ENCODE measurements around the gene SOX5.
"Not testable (repeated sequence)": the region's sequence is repeated elsewhere in the genome, so short reads cannot be mapped to it uniquely, and the experiment has no call there.

The SOX5 gene

GRCh38 chr12:23722655-23723054 lies 226.8 kb downstream of the SOX5 start:
- no peaks in the 10 kb centered on the region for H3K9me3 ChIP-seq (ENCODE audit: insufficient read depth, low read depth, low read length)
- H3K4me3 ChIP-seq (ENCODE audit: low read length), result no peak overlapping the region
- H3K36me3 ChIP-seq (ENCODE audit: insufficient read depth, low read length), result no peaks in the 10 kb centered on the region
- H3K4me1 ChIP-seq (ENCODE audit: insufficient read depth, low read length), result no peaks in the 10 kb centered on the region
- H3K9ac ChIP-seq (ENCODE audit: low read depth, low read length), result no peak overlapping the region
- H3K27ac ChIP-seq (ENCODE audit: low read depth, low read length), result no peak overlapping the region
- no peaks in the 10 kb centered on the region for H3K27me3 ChIP-seq (ENCODE audit: insufficient read depth, low read length)
- 78% methylated on average over 7 of the region's 7 CpGs for WGBS

GRCh38 chr12:23721268-23721667 lies 228.2 kb downstream of the SOX5 start:
- Histone ChIP-seq H3K27ac (ENCODE audit: low read depth, low read length) (no peak overlapping the region), H3K4me1 (ENCODE audit: insufficient read depth, low read length) (no peaks in the 10 kb centered on the region), H3K27me3 (ENCODE audit: insufficient read depth, low read length) (no peaks in the 10 kb centered on the region), H3K4me3 (ENCODE audit: low read length) (no peak overlapping the region), H3K9ac (ENCODE audit: low read depth, low read length) (no peak overlapping the region), H3K9me3 (ENCODE audit: insufficient read depth, low read depth, low read length) (no peaks in the 10 kb centered on the region), H3K36me3 (ENCODE audit: insufficient read depth, low read length) (no peaks in the 10 kb centered on the region)
- 95% methylated on average over 6 of the region's 8 CpGs for WGBS

- H3K4me1 ChIP-seq (ENCODE audit: insufficient read depth, low read length), result no peaks in the 10 kb centered on the region
These were observed 230.0 kb downstream of the SOX5 start for GRCh38 chr12:23719493-23719892.

GRCh38 chr12:23710361-23710760 lies 239.1 kb downstream of the SOX5 start:
- H3K27ac ChIP-seq (ENCODE audit: low read depth, low read length); H3K9me3 ChIP-seq (ENCODE audit: insufficient read depth, low read depth, low read length); H3K4me3 ChIP-seq (ENCODE audit: low read length); H3K36me3 ChIP-seq (ENCODE audit: insufficient read depth, low read length); H3K27me3 ChIP-seq (ENCODE audit: insufficient read depth, low read length); H3K9ac ChIP-seq (ENCODE audit: low read depth, low read length): not testable (repeated sequence)
- peaks cover 25% of the 10 kb centered on the region for H3K4me1 ChIP-seq (ENCODE audit: insufficient read depth, low read length)
- WGBS, result 100% methylated on average over 3 of the region's 4 CpGs

More at GRCh38 chr12:23719493-23719892, 230.0 kb downstream of the SOX5 start:
- Histone ChIP-seq H3K36me3 (ENCODE audit: insufficient read depth, low read length) (no peaks in the 10 kb centered on the region; the same call in 1 of the 2 replicates), H3K4me3 (ENCODE audit: low read length) (no peak overlapping the region), H3K27me3 (ENCODE audit: insufficient read depth, low read length) (no peaks in the 10 kb centered on the region), H3K9ac (ENCODE audit: low read depth, low read length) (no peak overlapping the region), H3K27ac (ENCODE audit: low read depth, low read length) (no peak overlapping the region), H3K9me3 (ENCODE audit: insufficient read depth, low read depth, low read length) (no peaks in the 10 kb centered on the region)
- 94% methylated on average over 2 of the region's 2 CpGs for WGBS

GRCh38 chr12:23708185-23708837 lies 241.2 kb downstream of the SOX5 start:
- Histone ChIP-seq H3K4me1 (ENCODE audit: insufficient read depth, low read length) (peaks cover 33% of the 10 kb centered on the region), H3K4me3 (ENCODE audit: low read length) (no peak overlapping the region), H3K9me3 (ENCODE audit: insufficient read depth, low read depth, low read length) (no peaks in the 10 kb centered on the region), H3K9ac (ENCODE audit: low read depth, low read length) (no peak overlapping the region), H3K27me3 (ENCODE audit: insufficient read depth, low read length) (no peaks in the 10 kb centered on the region), H3K27ac (ENCODE audit: low read depth, low read length) (no peak overlapping the region), H3K36me3 (ENCODE audit: insufficient read depth, low read length) (no peaks in the 10 kb centered on the region; the same call in 1 of the 2 replicates)
- WGBS, result 91% methylated on average over 6 of the region's 6 CpGs

GRCh38 chr12:23707270-23707669 lies 242.2 kb downstream of the SOX5 start:
- Histone ChIP-seq H3K27ac (ENCODE audit: low read depth, low read length) (no peak overlapping the region), H3K9me3 (ENCODE audit: insufficient read depth, low read depth, low read length) (no peaks in the 10 kb centered on the region), H3K4me3 (ENCODE audit: low read length) (no peak overlapping the region), H3K36me3 (ENCODE audit: insufficient read depth, low read length) (no peaks in the 10 kb centered on the region; the same call in 1 of the 2 replicates), H3K4me1 (ENCODE audit: insufficient read depth, low read length) (peaks cover 37% of the 10 kb centered on the region), H3K27me3 (ENCODE audit: insufficient read depth, low read length) (no peaks in the 10 kb centered on the region), H3K9ac (ENCODE audit: low read depth, low read length) (no peak overlapping the region)
- 93% methylated on average over 2 of the region's 5 CpGs for WGBS

GRCh38 chr12:23704992-23705943 lies 244.2 kb downstream of the SOX5 start:
- Histone ChIP-seq H3K9me3 (ENCODE audit: insufficient read depth, low read depth, low read length) (no peaks in the 10 kb centered on the region), H3K36me3 (ENCODE audit: insufficient read depth, low read length) (no peaks in the 10 kb centered on the region), H3K4me3 (ENCODE audit: low read length) (no peak overlapping the region), H3K27ac (ENCODE audit: low read depth, low read length) (peak overlapping the region; percentile 58; the same call in 1 of the 2 replicates), H3K27me3 (ENCODE audit: insufficient read depth, low read length) (no peaks in the 10 kb centered on the region), H3K9ac (ENCODE audit: low read depth, low read length) (no peak overlapping the region), H3K4me1 (ENCODE audit: insufficient read depth, low read length) (peaks cover 37% of the 10 kb centered on the region)
- 36% methylated on average over 5 of the region's 6 CpGs for WGBS

GRCh38 chr12:23703051-23703450 lies 246.4 kb downstream of the SOX5 start:
- WGBS, result 75% methylated on average over 1 of the region's 1 CpG
- no peaks in the 10 kb centered on the region for H3K36me3 ChIP-seq (ENCODE audit: insufficient read depth, low read length)
- no peak overlapping the region for H3K4me3 ChIP-seq (ENCODE audit: low read length)
- no peaks in the 10 kb centered on the region for H3K27me3 ChIP-seq (ENCODE audit: insufficient read depth, low read length)
- no peak overlapping the region for H3K9ac ChIP-seq (ENCODE audit: low read depth, low read length)
- no peak overlapping the region; the same call in 1 of the 2 replicates for H3K27ac ChIP-seq (ENCODE audit: low read depth, low read length)
- no peaks in the 10 kb centered on the region for H3K9me3 ChIP-seq (ENCODE audit: insufficient read depth, low read depth, low read length)
- peaks cover 37% of the 10 kb centered on the region for H3K4me1 ChIP-seq (ENCODE audit: insufficient read depth, low read length)

- no peaks in the 10 kb centered on the region for H3K27me3 ChIP-seq (ENCODE audit: insufficient read depth, low read length)
- H3K36me3 ChIP-seq (ENCODE audit: insufficient read depth, low read length), result no peaks in the 10 kb centered on the region
- no peak overlapping the region for H3K4me3 ChIP-seq (ENCODE audit: low read length)
- H3K9me3 ChIP-seq (ENCODE audit: insufficient read depth, low read depth, low read length), result no peaks in the 10 kb centered on the region; the same call in 1 of the 2 replicates
- H3K9ac ChIP-seq (ENCODE audit: low read depth, low read length), result no peak overlapping the region
- H3K4me1 ChIP-seq (ENCODE audit: insufficient read depth, low read length), result peaks cover 6% of the 10 kb centered on the region
- H3K27ac ChIP-seq (ENCODE audit: low read depth, low read length), result no peak overlapping the region
These were observed 250.4 kb downstream of the SOX5 start for GRCh38 chr12:23699031-23699430.

GRCh38 chr12:23694920-23695319 lies 254.6 kb downstream of the SOX5 start:
- Histone ChIP-seq H3K9ac (ENCODE audit: low read depth, low read length) (no peak overlapping the region), H3K4me3 (ENCODE audit: low read length) (no peak overlapping the region), H3K27ac (ENCODE audit: low read depth, low read length) (no peak overlapping the region), H3K27me3 (ENCODE audit: insufficient read depth, low read length) (no peaks in the 10 kb centered on the region), H3K9me3 (ENCODE audit: insufficient read depth, low read depth, low read length) (no peaks in the 10 kb centered on the region; the same call in 1 of the 2 replicates), H3K4me1 (ENCODE audit: insufficient read depth, low read length) (no peaks in the 10 kb centered on the region), H3K36me3 (ENCODE audit: insufficient read depth, low read length) (no peaks in the 10 kb centered on the region)
- 92% methylated on average over 2 of the region's 2 CpGs for WGBS

- Histone ChIP-seq H3K36me3 (ENCODE audit: insufficient read depth, low read length) (no peaks in the 10 kb centered on the region), H3K4me1 (ENCODE audit: insufficient read depth, low read length) (no peaks in the 10 kb centered on the region), H3K9ac (ENCODE audit: low read depth, low read length) (no peak overlapping the region), H3K9me3 (ENCODE audit: insufficient read depth, low read depth, low read length) (no peaks in the 10 kb centered on the region; the same call in 1 of the 2 replicates), H3K27me3 (ENCODE audit: insufficient read depth, low read length) (no peaks in the 10 kb centered on the region), H3K27ac (ENCODE audit: low read depth, low read length) (no peak overlapping the region), H3K4me3 (ENCODE audit: low read length) (no peak overlapping the region)
These were observed 255.2 kb downstream of the SOX5 start for GRCh38 chr12:23694307-23694706.
